HL-60 (cell line): ENCODE measurements around the gene EML5.

Experiments used
- DNase-seq, 2 experiments: peaks; one replicate each; pipeline ENCODE4 v3.0.0-alpha.2; 2010 to 2020; ENCODE audit warnings: low read depth in 1 of 2, low spot score in 1 of 2
- H3K27ac ChIP-seq: fragments of 250-450 bp; sonication (Bioruptor Pico); replicated peaks from 2 replicates; pipeline ENCODE4 v1.5.1; 2020; ENCODE audit warnings: mild to moderate bottlenecking, moderate library complexity
- H3K27me3 ChIP-seq: fragments of 250-450 bp; sonication (Bioruptor Pico); 2 replicates; pipeline ENCODE4 v1.5.1; 2021; ENCODE audit warnings: mild to moderate bottlenecking, moderate library complexity; ENCODE audit not compliant: insufficient read depth, poor library complexity, severe bottlenecking
- H3K4me3 ChIP-seq: replicated peaks from 2 replicates; pipeline ENCODE4 v1.5.1; 2011; ENCODE audit warnings: mild to moderate bottlenecking, control low read depth, low read length; ENCODE audit not compliant: insufficient read depth
- CTCF ChIP-seq: IDR thresholded peaks from one replicate; pipeline ENCODE4 v1.5.1; 2011; ENCODE audit warnings: low read length, control low read depth, inconsistent platforms; ENCODE audit not compliant: insufficient read depth
- GABPA ChIP-seq: IDR thresholded peaks from 2 replicates; pipeline ENCODE4 v1.6.1; 2012; ENCODE audit warnings: low read depth
- POLR2AphosphoS5 ChIP-seq: IDR thresholded peaks from 2 replicates; pipeline ENCODE4 v1.6.1; 2012; ENCODE audit warnings: low read depth
- SPI1 ChIP-seq: IDR thresholded peaks from 2 replicates; pipeline ENCODE4 v1.6.1; 2012; ENCODE audit warnings: low read depth, mild to moderate bottlenecking, borderline replicate concordance
- long read RNA-seq: library from polyadenylated mRNA; unstranded; transcript quantifications from one replicate; pipeline ENCODE4 v2.0.0, GENCODE V29; 2020
- TF ChIP-seq, protein P1 (sequence below): IDR thresholded peaks from 2 replicates; pipeline ENCODE4 v1.6.1; 2012; ENCODE audit warnings: low read depth; ENCODE audit not compliant: insufficient replicate concordance

The EML5 gene
- long read RNA-seq, result 0 reads

DNA sequence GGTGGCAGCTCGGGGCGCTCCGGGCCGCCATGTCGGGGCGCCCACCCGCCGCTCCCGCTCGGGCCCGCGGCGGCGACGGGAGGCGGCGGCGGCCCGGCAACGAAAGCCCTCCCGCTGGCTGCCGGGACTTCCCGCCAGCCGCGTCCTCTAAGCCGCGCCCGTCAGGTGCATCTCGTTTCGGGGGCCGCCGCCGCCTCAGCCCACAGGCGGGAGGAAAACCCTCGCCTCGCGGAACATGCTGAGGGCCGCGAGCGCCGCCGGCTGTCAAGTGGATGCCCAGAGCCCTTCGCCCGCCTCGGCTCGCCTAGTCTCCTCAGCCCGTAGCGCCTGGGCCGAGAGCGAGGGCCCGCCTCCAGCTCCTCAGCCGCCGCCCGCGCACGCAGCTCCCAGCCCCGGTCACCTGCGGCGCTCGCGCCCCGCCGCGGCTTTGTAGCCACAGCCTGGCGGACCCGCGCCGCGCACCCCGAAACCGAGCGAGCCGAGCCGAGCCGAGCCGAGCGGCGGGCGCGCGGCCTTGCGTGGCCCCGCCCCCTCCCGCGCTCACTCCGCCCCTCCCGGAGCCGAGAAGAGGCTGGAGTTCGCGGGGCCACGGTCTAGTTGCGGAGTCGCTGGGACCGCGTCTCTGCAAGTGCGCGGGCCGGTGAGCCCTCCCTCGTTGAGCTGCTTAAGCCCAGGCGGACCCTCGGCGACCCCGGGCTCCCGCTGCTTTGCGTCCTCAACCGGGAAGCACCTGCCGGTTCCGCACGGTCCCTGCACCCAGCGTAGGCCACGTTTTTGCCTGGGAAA lies at the start of gene EML5:
Gene EML5 (minus strand): TSS at position 481 of the 786 bp plus-strand sequence. CDS start 450 bp downstream, at position 31.
- TF ChIP-seq, protein P1, sequence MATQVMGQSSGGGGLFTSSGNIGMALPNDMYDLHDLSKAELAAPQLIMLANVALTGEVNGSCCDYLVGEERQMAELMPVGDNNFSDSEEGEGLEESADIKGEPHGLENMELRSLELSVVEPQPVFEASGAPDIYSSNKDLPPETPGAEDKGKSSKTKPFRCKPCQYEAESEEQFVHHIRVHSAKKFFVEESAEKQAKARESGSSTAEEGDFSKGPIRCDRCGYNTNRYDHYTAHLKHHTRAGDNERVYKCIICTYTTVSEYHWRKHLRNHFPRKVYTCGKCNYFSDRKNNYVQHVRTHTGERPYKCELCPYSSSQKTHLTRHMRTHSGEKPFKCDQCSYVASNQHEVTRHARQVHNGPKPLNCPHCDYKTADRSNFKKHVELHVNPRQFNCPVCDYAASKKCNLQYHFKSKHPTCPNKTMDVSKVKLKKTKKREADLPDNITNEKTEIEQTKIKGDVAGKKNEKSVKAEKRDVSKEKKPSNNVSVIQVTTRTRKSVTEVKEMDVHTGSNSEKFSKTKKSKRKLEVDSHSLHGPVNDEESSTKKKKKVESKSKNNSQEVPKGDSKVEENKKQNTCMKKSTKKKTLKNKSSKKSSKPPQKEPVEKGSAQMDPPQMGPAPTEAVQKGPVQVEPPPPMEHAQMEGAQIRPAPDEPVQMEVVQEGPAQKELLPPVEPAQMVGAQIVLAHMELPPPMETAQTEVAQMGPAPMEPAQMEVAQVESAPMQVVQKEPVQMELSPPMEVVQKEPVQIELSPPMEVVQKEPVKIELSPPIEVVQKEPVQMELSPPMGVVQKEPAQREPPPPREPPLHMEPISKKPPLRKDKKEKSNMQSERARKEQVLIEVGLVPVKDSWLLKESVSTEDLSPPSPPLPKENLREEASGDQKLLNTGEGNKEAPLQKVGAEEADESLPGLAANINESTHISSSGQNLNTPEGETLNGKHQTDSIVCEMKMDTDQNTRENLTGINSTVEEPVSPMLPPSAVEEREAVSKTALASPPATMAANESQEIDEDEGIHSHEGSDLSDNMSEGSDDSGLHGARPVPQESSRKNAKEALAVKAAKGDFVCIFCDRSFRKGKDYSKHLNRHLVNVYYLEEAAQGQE, result no peak
- TF ChIP-seq SPI1, result no peak
- TF ChIP-seq CTCF, result no peak
- no peak for TF ChIP-seq POLR2AphosphoS5
- TF ChIP-seq GABPA, result no peak
- no peak within 1 kb of the TSS for H3K27ac ChIP-seq
- DNase-seq, result peak; percentile 33 to 78
- H3K27me3 ChIP-seq, result peaks cover 20% of the 10 kb centered on the region
- H3K4me3 ChIP-seq, result peak within 1 kb of the TSS; percentile 68

DNA sequence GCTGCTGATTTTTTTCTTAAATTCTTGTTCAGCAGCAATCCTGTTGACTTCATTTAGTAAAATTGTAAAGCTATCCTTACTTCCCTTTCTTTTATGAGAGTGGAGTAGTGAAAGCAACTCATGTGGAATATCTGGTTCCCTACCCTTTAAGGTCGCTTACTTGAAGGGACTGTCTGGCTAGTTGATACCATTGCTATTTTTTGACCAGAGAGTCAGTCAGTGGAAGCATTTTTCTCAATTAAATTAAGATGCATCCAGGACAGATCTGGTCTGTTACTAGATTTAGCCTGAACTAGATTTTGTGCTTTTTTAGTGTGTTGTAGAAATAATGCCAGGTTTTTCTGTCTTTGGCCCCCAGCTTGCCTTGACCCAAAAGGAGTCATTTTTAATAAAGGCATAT lies 49.7 kb upstream of the EML5 start:
- no peak overlapping the region for H3K4me3 ChIP-seq
- TF ChIP-seq POLR2AphosphoS5, result no peak
- TF ChIP-seq, protein P1, result no peak
- no peak for TF ChIP-seq GABPA
- no peak for TF ChIP-seq SPI1
- TF ChIP-seq CTCF, result no peak
- H3K27me3 ChIP-seq, result no peaks in the 10 kb centered on the region
- DNase-seq, result no peak
- H3K27ac ChIP-seq, result no peak overlapping the region

GRCh38 chr14:88841741-88842140 lies 49.0 kb upstream of the EML5 start:
- Histone ChIP-seq H3K4me3 (no peak overlapping the region), H3K27me3 (no peaks in the 10 kb centered on the region), H3K27ac (no peak overlapping the region)
- TF ChIP-seq CTCF, result no peak
- no peak for DNase-seq

DNA sequence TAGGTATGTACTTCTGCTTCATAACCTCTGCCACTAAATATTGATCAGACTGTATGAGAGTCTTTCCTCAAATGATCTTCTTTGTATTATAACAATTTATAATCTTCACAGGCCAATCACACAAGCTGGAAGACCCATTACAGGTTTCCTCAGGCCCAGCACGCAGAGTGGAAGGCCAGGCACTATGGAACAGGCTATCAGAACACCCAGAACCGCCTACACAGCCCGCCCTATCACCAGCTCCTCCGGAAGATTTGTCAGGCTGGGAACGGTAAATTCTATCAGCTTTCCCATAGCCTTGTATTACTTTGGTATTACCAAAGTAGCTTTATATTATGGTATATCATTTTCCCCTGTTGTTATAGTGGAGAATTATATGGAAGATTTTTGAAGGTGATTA lies 48.2 kb upstream of the EML5 start:
- H3K27me3 ChIP-seq, result no peaks in the 10 kb centered on the region
- no peak for DNase-seq
- no peak overlapping the region for H3K4me3 ChIP-seq
- TF ChIP-seq POLR2AphosphoS5 (no peak), SPI1 (no peak), CTCF (no peak), GABPA (no peak)
- TF ChIP-seq, protein P1, result no peak
- no peak overlapping the region for H3K27ac ChIP-seq
